Activated CD4-positive, alpha-beta memory T cell treated with anti-CD3 and anti-CD28 coated beads, Interleukin-2, amount 10 ng/mL, durations not matched to agents 7 days and 5 days (primary cell): Measurements from ENCODE around the gene CCDC61. TPM values are rescaled to one million over a fixed set of nuclear protein-coding genes. Genes with fewer than 3 reads are reported as not detected.

Experiments
- CTCF ChIA-PET: fragments of 350-600 bp; sonication (Branson Sonifier 250); formaldehyde crosslinking; loops from one replicate; lab custom pipeline; 2021; ENCODE audit warnings: antibody characterized with exemption, inconsistent platforms; lab: Charles Lee
- POLR2A ChIA-PET: fragments of 350-600 bp; sonication (Branson Sonifier 250); formaldehyde crosslinking; loops from one replicate; lab custom pipeline; 2021; ENCODE audit warnings: antibody characterized with exemption; lab: Charles Lee
- DNase-seq: peaks from one replicate; pipeline ENCODE4 v3.0.0-alpha.2; 2020
- H3K27ac Mint-ChIP-seq: one replicate; pipeline ENCODE4 v1.8.0; 2021; ENCODE audit warnings: mild to moderate bottlenecking, mixed read lengths
- H3K27me3 Mint-ChIP-seq: one replicate; pipeline ENCODE4 v1.8.0; 2021; ENCODE audit warnings: mixed read lengths
- H3K36me3 Mint-ChIP-seq: one replicate; pipeline ENCODE4 v1.8.0; 2021; ENCODE audit warnings: low read depth, mixed read lengths
- H3K4me1 Mint-ChIP-seq: one replicate; pipeline ENCODE4 v1.8.0; 2021; ENCODE audit warnings: mixed read lengths
- H3K4me3 Mint-ChIP-seq: one replicate; pipeline ENCODE4 v1.8.0; 2021; ENCODE audit warnings: mild to moderate bottlenecking, mixed read lengths
- H3K9me3 Mint-ChIP-seq: one replicate; pipeline ENCODE4 v1.8.0; 2021; ENCODE audit warnings: mixed read lengths
- total RNA-seq, 2 experiments: library from RNA; stranded (reverse); gene quantifications; one replicate each; pipeline ENCODE4 v1.2.3, GENCODE V29; 2021

Gene CCDC61
- total RNA-seq, 2 experiments from 2014 or later, result 24.3 to 24.7 TPM

GRCh38 chr19:46042252-46042883 lies 47.1 kb downstream of the CCDC61 start:
- Mint-ChIP-seq H3K27me3 (peaks cover 61% of the 10 kb centered on the region), H3K36me3 (peaks cover 2% of the 10 kb centered on the region), H3K4me3 (no peak overlapping the region), H3K9me3 (peaks cover 5% of the 10 kb centered on the region), H3K27ac (no peak overlapping the region), H3K4me1 (no peaks in the 10 kb centered on the region)
- ChIA-PET CTCF (no interaction called here), POLR2A (no interaction called here)
- DNase-seq, result no peak

GRCh38 chr19:46043519-46043918 lies 48.3 kb downstream of the CCDC61 start:
- peaks cover 73% of the 10 kb centered on the region for H3K27me3 Mint-ChIP-seq
- no peak overlapping the region for H3K4me3 Mint-ChIP-seq
- H3K9me3 Mint-ChIP-seq, result peaks cover 5% of the 10 kb centered on the region
- H3K36me3 Mint-ChIP-seq, result peaks cover 2% of the 10 kb centered on the region
- POLR2A ChIA-PET, result no interaction called here
- CTCF ChIA-PET, result no interaction called here
- H3K4me1 Mint-ChIP-seq, result no peaks in the 10 kb centered on the region
- DNase-seq, result no peak
- H3K27ac Mint-ChIP-seq, result no peak overlapping the region

GRCh38 chr19:46049597-46049996 lies 54.3 kb downstream of the CCDC61 start:
- ChIA-PET CTCF (interaction anchor here (2.5 kb wide), 1 partner anchor 21 kb away, joined by 12 read pairs; no protein-coding TSS in a partner anchor), POLR2A (no interaction called here)
- no peak overlapping the region for H3K4me3 Mint-ChIP-seq
- H3K9me3 Mint-ChIP-seq, result no peaks in the 10 kb centered on the region
- H3K27me3 Mint-ChIP-seq, result peaks cover 73% of the 10 kb centered on the region
- no peaks in the 10 kb centered on the region for H3K4me1 Mint-ChIP-seq
- H3K27ac Mint-ChIP-seq, result no peak overlapping the region
- no peaks in the 10 kb centered on the region for H3K36me3 Mint-ChIP-seq
- no peak for DNase-seq

- H3K4me3 Mint-ChIP-seq, result no peak overlapping the region
- DNase-seq, result no peak
- no peaks in the 10 kb centered on the region for H3K9me3 Mint-ChIP-seq
- CTCF ChIA-PET, result interaction anchor here (1.1 kb wide), 1 partner anchor 343 kb away, joined by 3 read pairs; no protein-coding TSS in a partner anchor
- H3K27ac Mint-ChIP-seq, result no peak overlapping the region
- H3K27me3 Mint-ChIP-seq, result peaks cover 63% of the 10 kb centered on the region
- H3K4me1 Mint-ChIP-seq, result no peaks in the 10 kb centered on the region
- H3K36me3 Mint-ChIP-seq, result no peaks in the 10 kb centered on the region
- POLR2A ChIA-PET, result no interaction called here
Observed at GRCh38 chr19:46052896-46053295, 57.6 kb downstream of the CCDC61 start.

GRCh38 chr19:46056536-46056935 lies 61.3 kb downstream of the CCDC61 start:
- POLR2A ChIA-PET, result no interaction called here
- no peak for DNase-seq
- H3K4me3 Mint-ChIP-seq, result no peak overlapping the region
- no peaks in the 10 kb centered on the region for H3K36me3 Mint-ChIP-seq
- H3K27ac Mint-ChIP-seq, result no peak overlapping the region
- peaks cover 49% of the 10 kb centered on the region for H3K27me3 Mint-ChIP-seq
- no peaks in the 10 kb centered on the region for H3K4me1 Mint-ChIP-seq
- peaks cover 16% of the 10 kb centered on the region for H3K9me3 Mint-ChIP-seq
- CTCF ChIA-PET, result no interaction called here

GRCh38 chr19:46058778-46059177 lies 63.5 kb downstream of the CCDC61 start:
- Mint-ChIP-seq H3K4me3 (no peak overlapping the region), H3K27me3 (peaks cover 49% of the 10 kb centered on the region), H3K27ac (no peak overlapping the region), H3K36me3 (no peaks in the 10 kb centered on the region), H3K4me1 (no peaks in the 10 kb centered on the region), H3K9me3 (peaks cover 16% of the 10 kb centered on the region)
- ChIA-PET CTCF (no interaction called here), POLR2A (no interaction called here)
- no peak for DNase-seq

GRCh38 chr19:46060012-46060411 lies 64.7 kb downstream of the CCDC61 start:
- POLR2A ChIA-PET, result no interaction called here
- DNase-seq, result no peak
- Mint-ChIP-seq H3K4me1 (no peaks in the 10 kb centered on the region), H3K9me3 (peaks cover 16% of the 10 kb centered on the region), H3K27me3 (peaks cover 46% of the 10 kb centered on the region), H3K27ac (no peak overlapping the region), H3K36me3 (no peaks in the 10 kb centered on the region), H3K4me3 (no peak overlapping the region)
- CTCF ChIA-PET, result no interaction called here

GRCh38 chr19:46063201-46063600 lies 67.9 kb downstream of the CCDC61 start:
- peaks cover 52% of the 10 kb centered on the region for H3K27me3 Mint-ChIP-seq
- H3K4me1 Mint-ChIP-seq, result no peaks in the 10 kb centered on the region
- DNase-seq, result no peak
- no peak overlapping the region for H3K27ac Mint-ChIP-seq
- POLR2A ChIA-PET, result no interaction called here
- peaks cover 16% of the 10 kb centered on the region for H3K9me3 Mint-ChIP-seq
- no peaks in the 10 kb centered on the region for H3K36me3 Mint-ChIP-seq
- CTCF ChIA-PET, result interaction anchor here (0.7 kb wide), 1 partner anchor 74 kb away, joined by 3 read pairs; no protein-coding TSS in a partner anchor
- H3K4me3 Mint-ChIP-seq, result no peak overlapping the region

GRCh38 chr19:46065486-46066071 lies 70.3 kb downstream of the CCDC61 start:
- no peak for DNase-seq
- H3K9me3 Mint-ChIP-seq, result no peaks in the 10 kb centered on the region
- no peaks in the 10 kb centered on the region for H3K36me3 Mint-ChIP-seq
- ChIA-PET POLR2A (no interaction called here), CTCF (no interaction called here)
- H3K27me3 Mint-ChIP-seq, result peaks cover 58% of the 10 kb centered on the region
- no peak overlapping the region for H3K4me3 Mint-ChIP-seq
- no peaks in the 10 kb centered on the region for H3K4me1 Mint-ChIP-seq
- H3K27ac Mint-ChIP-seq, result no peak overlapping the region

GRCh38 chr19:46066471-46066870 lies 71.2 kb downstream of the CCDC61 start:
- no peaks in the 10 kb centered on the region for H3K9me3 Mint-ChIP-seq
- no peaks in the 10 kb centered on the region for H3K4me1 Mint-ChIP-seq
- H3K36me3 Mint-ChIP-seq, result no peaks in the 10 kb centered on the region
- DNase-seq, result no peak
- ChIA-PET CTCF (no interaction called here), POLR2A (no interaction called here)
- no peak overlapping the region for H3K4me3 Mint-ChIP-seq
- no peak overlapping the region for H3K27ac Mint-ChIP-seq
- peaks cover 67% of the 10 kb centered on the region for H3K27me3 Mint-ChIP-seq

- no peak overlapping the region for H3K27ac Mint-ChIP-seq
- POLR2A ChIA-PET, result no interaction called here
- H3K4me1 Mint-ChIP-seq, result no peaks in the 10 kb centered on the region
- no peaks in the 10 kb centered on the region for H3K36me3 Mint-ChIP-seq
- no peak for DNase-seq
- no peaks in the 10 kb centered on the region for H3K9me3 Mint-ChIP-seq
- CTCF ChIA-PET, result no interaction called here
- no peak overlapping the region for H3K4me3 Mint-ChIP-seq
- peaks cover 68% of the 10 kb centered on the region for H3K27me3 Mint-ChIP-seq
Observed at GRCh38 chr19:46067691-46068090, 72.4 kb downstream of the CCDC61 start.
